ENCODE results near the gene DBT.

GRCh38 chr1:100164216-100164615, 85.4 kb downstream of the DBT start:
- TF ChIP-seq CTCF (IDR thresholded peaks at IDR 0.05; ENCODE audit: borderline replicate concordance, extremely low read depth, low read length, poor library complexity, severe bottlenecking) (no peak), EZH2 (IDR thresholded peaks at IDR 0.05; ENCODE audit: borderline replicate concordance, low read depth, low read length, severe bottlenecking) (no peak)
